OCI-LY1 (cell line): ENCODE results near the gene FMR1.

Experiments
- H2AFZ ChIP-seq: fragments of 200-600 bp; sonication (generic), shearing (Covaris generic); 2 replicates; pipeline ENCODE4 v1.6.0; 2014; ENCODE audit warnings: antibody characterized with exemption, mild to moderate bottlenecking, low read length
- H3F3A ChIP-seq: fragments of 200-600 bp; sonication (generic), shearing (Covaris generic); 2 replicates; pipeline ENCODE4 v1.6.0; 2014; ENCODE audit warnings: mild to moderate bottlenecking, antibody characterized with exemption, low read length, moderate library complexity; ENCODE audit not compliant: insufficient read depth
- H3K27ac ChIP-seq: fragments of 200-600 bp; sonication (generic); 2 replicates; pipeline ENCODE4 v1.5.1; 2014; ENCODE audit warnings: low read length, mixed run types, mild to moderate bottlenecking, low read depth; ENCODE audit not compliant: poor library complexity, severe bottlenecking
- H3K27me3 ChIP-seq: fragments of 200-600 bp; sonication (generic); 2 replicates; pipeline ENCODE4 v1.6.0; 2014; ENCODE audit warnings: antibody characterized with exemption, mild to moderate bottlenecking, low read length, moderate library complexity; ENCODE audit not compliant: insufficient read depth
- H3K36me3 ChIP-seq: fragments of 200-600 bp; sonication (generic); 2 replicates; pipeline ENCODE4 v1.6.1; 2014; ENCODE audit warnings: mild to moderate bottlenecking, antibody characterized with exemption, low read length, moderate library complexity, mixed read lengths; ENCODE audit not compliant: insufficient read depth
- H3K4me1 ChIP-seq: fragments of 200-600 bp; sonication (generic); 2 replicates; pipeline ENCODE4 v1.5.1; 2014; ENCODE audit warnings: mild to moderate bottlenecking, low read length, moderate library complexity; ENCODE audit not compliant: insufficient read depth, severe bottlenecking
- H3K4me2 ChIP-seq: fragments of 200-600 bp; sonication (generic), shearing (Covaris generic); 2 replicates; pipeline ENCODE4 v1.6.1; 2014; ENCODE audit warnings: low read length
- H3K4me3 ChIP-seq: fragments of 200-600 bp; sonication (generic); 2 replicates; pipeline ENCODE4 v1.5.1; 2014; ENCODE audit warnings: low read length, low read depth, mild to moderate bottlenecking, mixed read lengths; ENCODE audit not compliant: poor library complexity, severe bottlenecking
- H3K79me2 ChIP-seq: fragments of 200-600 bp; shearing (Covaris generic); 2 replicates; pipeline ENCODE4 v1.6.1; 2016; ENCODE audit warnings: mixed run types, low read length, mixed read lengths; ENCODE audit not compliant: insufficient read depth
- H3K9ac ChIP-seq: fragments of 200-600 bp; sonication (generic), shearing (Covaris generic); 2 replicates; pipeline ENCODE4 v1.6.1; 2014; ENCODE audit warnings: mild to moderate bottlenecking, low read length, mixed read lengths
- H3K9me2 ChIP-seq: fragments of 200-600 bp; sonication (generic), shearing (Covaris generic); 2 replicates; pipeline ENCODE4 v1.6.1; 2014; ENCODE audit warnings: low read depth, mild to moderate bottlenecking, low read length, mixed read lengths
- H3K9me3 ChIP-seq: fragments of 200-600 bp; shearing (Covaris generic); 2 replicates; pipeline ENCODE4 v1.6.1; 2014; ENCODE audit warnings: low read length, mixed read lengths
- H4K20me1 ChIP-seq: fragments of 200-600 bp; sonication (generic), shearing (Covaris generic); 2 replicates; pipeline ENCODE4 v1.6.0; 2016; ENCODE audit warnings: mild to moderate bottlenecking, low read length; ENCODE audit not compliant: insufficient read depth
- CTCF ChIP-seq: fragments of 200-600 bp; sonication (generic), shearing (Covaris generic); IDR thresholded peaks from 2 replicates; pipeline ENCODE4 v1.5.1; 2017; ENCODE audit warnings: mild to moderate bottlenecking, antibody characterized with exemption, low read length, moderate library complexity, mixed read lengths
- EZH2 ChIP-seq: fragments of 200-600 bp; sonication (generic), shearing (Covaris generic); IDR thresholded peaks from 2 replicates; pipeline ENCODE4 v1.8.0; 2017; ENCODE audit warnings: borderline replicate concordance, mixed run types, mild to moderate bottlenecking, antibody characterized with exemption, low read length, moderate library complexity, mixed read lengths

Gene FMR1

GRCh38 chrX:147900349-147900748, 11.4 kb upstream of the FMR1 start:
- Histone ChIP-seq H3K9me3 (no peaks in the 10 kb centered on the region), H3K9me2 (no peaks in the 10 kb centered on the region), H2AFZ (no peak overlapping the region), H3K4me1 (no peaks in the 10 kb centered on the region), H3K4me2 (no peak overlapping the region), H4K20me1 (no peaks in the 10 kb centered on the region), H3K27ac (no peak overlapping the region), H3K4me3 (no peak overlapping the region), H3K9ac (no peak overlapping the region), H3K36me3 (no peaks in the 10 kb centered on the region), H3F3A (no peaks in the 10 kb centered on the region), H3K27me3 (no peaks in the 10 kb centered on the region), H3K79me2 (no peaks in the 10 kb centered on the region)
- no peak for TF ChIP-seq CTCF

GRCh38 chrX:147901461-147902126, 10.1 kb upstream of the FMR1 start:
- no peak overlapping the region for H3K27ac ChIP-seq
- no peak overlapping the region for H3K9ac ChIP-seq
- no peaks in the 10 kb centered on the region for H4K20me1 ChIP-seq
- no peak overlapping the region for H3K4me2 ChIP-seq
- H3K4me3 ChIP-seq: no peak overlapping the region
- H3F3A ChIP-seq: no peaks in the 10 kb centered on the region
- no peaks in the 10 kb centered on the region for H3K4me1 ChIP-seq
- no peaks in the 10 kb centered on the region for H3K79me2 ChIP-seq
- H3K9me3 ChIP-seq: no peaks in the 10 kb centered on the region
- H3K36me3 ChIP-seq: no peaks in the 10 kb centered on the region
- no peaks in the 10 kb centered on the region for H3K9me2 ChIP-seq
- no peak overlapping the region for H2AFZ ChIP-seq
- no peak for TF ChIP-seq EZH2
- TF ChIP-seq CTCF: no peak
- no peaks in the 10 kb centered on the region for H3K27me3 ChIP-seq

- Histone ChIP-seq H3K79me2 (no peaks in the 10 kb centered on the region), H3F3A (no peaks in the 10 kb centered on the region), H3K9me2 (no peaks in the 10 kb centered on the region), H2AFZ (no peak overlapping the region), H3K4me1 (no peaks in the 10 kb centered on the region), H3K9me3 (no peaks in the 10 kb centered on the region), H3K27me3 (no peaks in the 10 kb centered on the region), H3K36me3 (no peaks in the 10 kb centered on the region), H3K4me3 (no peak overlapping the region), H3K27ac (no peak overlapping the region), H3K9ac (no peak overlapping the region), H4K20me1 (no peaks in the 10 kb centered on the region), H3K4me2 (no peak overlapping the region)
- TF ChIP-seq CTCF (no peak), EZH2 (no peak)
Measured at GRCh38 chrX:147902270-147902669, 9.4 kb upstream of the FMR1 start.
